PFSK-1 (cell line): ENCODE data around the gene DOCK1.

ENCODE experiments used
- FOXP2 ChIP-seq: optimal IDR thresholded peaks from 2 replicates; pipeline ENCODE3; 2011; ENCODE audit warnings: borderline replicate concordance, control low read depth, inconsistent platforms; ENCODE audit not compliant: insufficient read depth; ENCODE audit errors: extremely low read length, extremely low read depth
- POLR2AphosphoS5 ChIP-seq: IDR thresholded peaks from 2 replicates; pipeline ENCODE4 v1.6.1; 2012; ENCODE audit warnings: low read depth, mild to moderate bottlenecking, control low read depth, low read length, moderate library complexity
- REST ChIP-seq, 2 experiments: IDR thresholded peaks; 2 replicates each; pipeline versions ENCODE4 v1.6.1 to v1.8.0; 2011 to 2012; ENCODE audit warnings: low read depth in 2 of 2, low read length in 2 of 2, control low read depth in 1 of 2, inconsistent platforms in 1 of 2, mild to moderate bottlenecking in 1 of 2, moderate library complexity in 1 of 2; ENCODE audit not compliant: insufficient read depth in 1 of 2
- SIN3A ChIP-seq: IDR thresholded peaks from 2 replicates; pipeline ENCODE4 v1.6.1; 2012; ENCODE audit warnings: mild to moderate bottlenecking, low read length, moderate library complexity, borderline replicate concordance; ENCODE audit not compliant: insufficient read depth
- TAF1 ChIP-seq: IDR thresholded peaks from 2 replicates; pipeline ENCODE4 v1.6.1; 2012; ENCODE audit warnings: low read length, control low read depth, borderline replicate concordance; ENCODE audit not compliant: insufficient read depth

- TF ChIP-seq POLR2AphosphoS5 (no peak), REST (IDR thresholded peaks at IDR 0.05; ENCODE audit: insufficient read depth in 1 of 2, low read depth in 2 of 2, low read length in 2 of 2) (no peak), SIN3A (no peak), TAF1 (no peak), FOXP2 (no peak)
Observed at GRCh38 chr10:127194599-127194998, 289.4 kb downstream of the DOCK1 start.
